GM23338 (cell line): ENCODE data around the gene MFF. TPM values are rescaled to one million over a fixed set of nuclear protein-coding genes. Genes with fewer than 3 reads are reported as not detected.

Experiments
- ATAC-seq: fragments of 200-7000 bp; cut with Tn5 transposase; 3 replicates; pipeline ENCODE4 v1.9.1; 2020
- DNase-seq: peaks from one replicate; pipeline ENCODE4 v3.0.0-alpha.2; 2015; ENCODE audit warnings: low spot score
- H2AFZ ChIP-seq: fragments of 200-600 bp; sonication (generic); 2 replicates; pipeline ENCODE4 v1.8.0; 2016; ENCODE audit warnings: antibody characterized with exemption, mild to moderate bottlenecking, moderate library complexity
- H3F3A ChIP-seq: fragments of 200-600 bp; sonication (generic); replicated peaks from 2 replicates; pipeline ENCODE4 v1.8.0; 2017; ENCODE audit warnings: antibody characterized with exemption, mixed run types, low read depth
- H3K27ac ChIP-seq: fragments of 200-600 bp; sonication (generic); 2 replicates; pipeline ENCODE4 v1.6.1; 2016; ENCODE audit warnings: low read depth
- H3K27me3 ChIP-seq: fragments of 200-600 bp; sonication (generic); 2 replicates; pipeline ENCODE4 v1.8.0; 2016; ENCODE audit warnings: mild to moderate bottlenecking, mixed run types, moderate library complexity; ENCODE audit not compliant: insufficient read depth
- H3K36me3 ChIP-seq: fragments of 200-600 bp; sonication (generic); 2 replicates; pipeline ENCODE4 v1.8.0; 2016; ENCODE audit warnings: mild to moderate bottlenecking; ENCODE audit not compliant: insufficient read depth
- H3K4me1 ChIP-seq: fragments of 200-600 bp; sonication (generic); 2 replicates; pipeline ENCODE4 v1.8.0; 2016; ENCODE audit warnings: mild to moderate bottlenecking, moderate library complexity; ENCODE audit not compliant: insufficient read depth
- H3K4me2 ChIP-seq: fragments of 200-600 bp; sonication (generic); 2 replicates; pipeline ENCODE4 v1.7.1; 2017; ENCODE audit warnings: mixed run types
- H3K4me3 ChIP-seq: fragments of 200-600 bp; sonication (generic); 2 replicates; pipeline ENCODE4 v1.6.1; 2016; ENCODE audit warnings: mixed run types
- H3K79me2 ChIP-seq: fragments of 200-600 bp; sonication (generic); replicated peaks from 2 replicates; pipeline ENCODE4 v1.8.0; 2017; ENCODE audit warnings: mild to moderate bottlenecking; ENCODE audit not compliant: insufficient read depth
- H3K9me2 ChIP-seq: fragments of 200-600 bp; sonication (generic); 2 replicates; pipeline ENCODE4 v1.8.0; 2017; ENCODE audit not compliant: insufficient read depth
- H4K20me1 ChIP-seq: fragments of 200-600 bp; sonication (generic); replicated peaks from 2 replicates; pipeline ENCODE4 v1.8.0; 2017; ENCODE audit warnings: mild to moderate bottlenecking; ENCODE audit not compliant: insufficient read depth
- H3K27ac Mint-ChIP-seq: 2 replicates; pipeline ENCODE4 v1.8.0; 2020; ENCODE audit warnings: inconsistent platforms, mild to moderate bottlenecking, moderate library complexity, mixed read lengths
- H3K27me3 Mint-ChIP-seq: 3 replicates; pipeline ENCODE4 v1.8.0; 2022; ENCODE audit warnings: low read depth, mild to moderate bottlenecking, moderate library complexity, mixed read lengths, inconsistent platforms; ENCODE audit not compliant: insufficient read depth, poor library complexity
- H3K36me3 Mint-ChIP-seq: 3 replicates; pipeline ENCODE4 v1.8.0; 2021; ENCODE audit warnings: low read depth, mild to moderate bottlenecking, inconsistent platforms, moderate library complexity, mixed read lengths
- H3K4me1 Mint-ChIP-seq: 3 replicates; pipeline ENCODE4 v1.8.0; 2020; ENCODE audit warnings: mild to moderate bottlenecking, inconsistent platforms, mixed read lengths
- H3K4me3 Mint-ChIP-seq: 3 replicates; pipeline ENCODE4 v1.8.0; 2021; ENCODE audit warnings: moderate library complexity, mild to moderate bottlenecking, inconsistent platforms, mixed read lengths
- H3K9me3 Mint-ChIP-seq: 3 replicates; pipeline ENCODE4 v1.8.0; 2020; ENCODE audit warnings: moderate library complexity, mild to moderate bottlenecking, inconsistent platforms, mixed read lengths
- EZH2 ChIP-seq: fragments of 200-600 bp; sonication (generic); IDR thresholded peaks from one replicate; pipeline ENCODE4 v1.8.0; 2017; ENCODE audit warnings: antibody characterized with exemption, mild to moderate bottlenecking, low read depth; ENCODE audit not compliant: unreplicated experiment
- EZH2phosphoT487 ChIP-seq: fragments of 200-600 bp; sonication (generic); IDR thresholded peaks from one replicate; pipeline ENCODE4 v1.8.1; 2018; ENCODE audit warnings: antibody characterized with exemption; ENCODE audit not compliant: unreplicated experiment
- JUNB ChIP-seq: IDR thresholded peaks from one replicate; pipeline ENCODE4 v1.6.1; 2016; ENCODE audit warnings: antibody characterized with exemption; ENCODE audit not compliant: unreplicated experiment
- NANOG ChIP-seq: IDR thresholded peaks from 2 replicates; pipeline ENCODE4 v1.6.1; 2016; ENCODE audit warnings: antibody characterized with exemption, borderline replicate concordance
- POLR2AphosphoS5 ChIP-seq: IDR thresholded peaks from 2 replicates; pipeline ENCODE4 v1.6.1; 2016; ENCODE audit warnings: antibody characterized with exemption, low read depth
- STAT1 ChIP-seq: IDR thresholded peaks from one replicate; pipeline ENCODE4 v1.6.1; 2016; ENCODE audit warnings: antibody characterized with exemption; ENCODE audit not compliant: unreplicated experiment
- ZNF114 ChIP-seq: fragments of 250-450 bp; sonication (Bioruptor Pico); IDR thresholded peaks from 2 replicates; pipeline ENCODE4 v1.5.0; 2020; ENCODE audit warnings: mild to moderate bottlenecking, moderate library complexity
- ZNF331 ChIP-seq: fragments of 250-450 bp; sonication (Bioruptor Pico); IDR thresholded peaks from 2 replicates; pipeline ENCODE4 v1.5.0; 2020; ENCODE audit warnings: low read depth, mild to moderate bottlenecking, moderate library complexity
- long read RNA-seq: library from polyadenylated mRNA; unstranded; transcript quantifications from one replicate; pipeline ENCODE4 v2.0.0, GENCODE V29; 2020; ENCODE audit not compliant: unreplicated experiment
- polyA plus RNA-seq: library from polyadenylated mRNA; unstranded; fragments of >200 nt; fragmentation: Nextera tagmentation; extraction: Ambion mirVana; gene quantifications from 2 replicates; pipeline ENCODE4 v1.2.1, GENCODE V29; 2016
- total RNA-seq: library from RNA; depleted of rRNA; stranded (reverse); fragments of >200 nt; shearing (Covaris generic); gene quantifications from 2 replicates; pipeline ENCODE4 v1.2.3, GENCODE V29; 2014; rRNA removed
- TF ChIP-seq, protein P1 (sequence below): IDR thresholded peaks from one replicate; pipeline ENCODE4 v1.6.1; 2018; ENCODE audit warnings: antibody characterized with exemption; ENCODE audit not compliant: unreplicated experiment
- TF ChIP-seq, protein P2 (sequence below): fragments of 250-450 bp; sonication (Bioruptor Pico); IDR thresholded peaks from 2 replicates; pipeline ENCODE4 v1.5.0; 2020; ENCODE audit warnings: mild to moderate bottlenecking, moderate library complexity
- TF ChIP-seq, protein P3 (sequence below), 2 experiments: fragments of 200-600 bp in 1 of 2; sonication (generic) in 1 of 2; conservative IDR thresholded peaks; 2 replicates each; pipeline versions ENCODE4 v1.5.1 to v1.6.1; 2016 to 2017; ENCODE audit warnings: antibody characterized with exemption in 2 of 2, low read depth in 2 of 2, mild to moderate bottlenecking in 2 of 2, moderate library complexity in 1 of 2

MFF gene
- total RNA-seq (107 and 112 TPM in 2 replicates), polyA plus RNA-seq (152 and 161 TPM in 2 replicates)
- long read RNA-seq, transcript MFF-207 (6 exons, 1,548 nt), result minor isoform, 11 of 115 reads
- long read RNA-seq, transcript MFF-203 (8 exons, 1,716 nt), result minor isoform, 14 of 115 reads
- long read RNA-seq, transcript MFF-202 (8 exons, 1,760 nt), result minor isoform, 8 of 115 reads
- long read RNA-seq, transcript MFF-205 (7 exons, 1,085 nt), result major isoform, 47 of 115 reads
- long read RNA-seq, partial matches to known transcripts, result 5 of 115 reads
- long read RNA-seq, other reads (novel, unspliced or antisense), result 22 of 115 reads

GRCh38 chr2:227324995-227325838, at the start of gene MFF:
Gene MFF (plus strand): TSS chr2:227325251. CDS start chr2:227330666, 5,415 bp downstream.
- Mint-ChIP-seq H3K4me3 (peak within 1 kb of the TSS; percentile 89), H3K27ac (peak within 1 kb of the TSS; percentile 95), H3K36me3 (peaks cover 35% of the 10 kb centered on the region), H3K27me3 (peaks cover 6% of the 10 kb centered on the region), H3K9me3 (peaks cover 37% of the 10 kb centered on the region), H3K4me1 (peaks cover 26% of the 10 kb centered on the region; the same call in 2 of the 3 replicates)
- Histone ChIP-seq H3K4me1 (peaks cover 29% of the 10 kb centered on the region), H3K36me3 (peaks cover 10% of the 10 kb centered on the region; the same call in 1 of the 2 replicates), H3K79me2 (peaks cover 45% of the 10 kb centered on the region), H4K20me1 (no peaks in the 10 kb centered on the region), H3F3A (no peaks in the 10 kb centered on the region; the same call in 1 of the 2 replicates), H3K4me2 (peak within 1 kb of the TSS; percentile 89), H2AFZ (peak within 1 kb of the TSS; percentile 47; the same call in 1 of the 2 replicates), H3K27ac (peak within 1 kb of the TSS; percentile 76), H3K9me2 (no peaks in the 10 kb centered on the region), H3K27me3 (no peaks in the 10 kb centered on the region), H3K4me3 (peak within 1 kb of the TSS; percentile 87)
- ATAC-seq, result peak; percentile 93
- DNase-seq, result peak; percentile 91
- TF ChIP-seq, protein P1, sequence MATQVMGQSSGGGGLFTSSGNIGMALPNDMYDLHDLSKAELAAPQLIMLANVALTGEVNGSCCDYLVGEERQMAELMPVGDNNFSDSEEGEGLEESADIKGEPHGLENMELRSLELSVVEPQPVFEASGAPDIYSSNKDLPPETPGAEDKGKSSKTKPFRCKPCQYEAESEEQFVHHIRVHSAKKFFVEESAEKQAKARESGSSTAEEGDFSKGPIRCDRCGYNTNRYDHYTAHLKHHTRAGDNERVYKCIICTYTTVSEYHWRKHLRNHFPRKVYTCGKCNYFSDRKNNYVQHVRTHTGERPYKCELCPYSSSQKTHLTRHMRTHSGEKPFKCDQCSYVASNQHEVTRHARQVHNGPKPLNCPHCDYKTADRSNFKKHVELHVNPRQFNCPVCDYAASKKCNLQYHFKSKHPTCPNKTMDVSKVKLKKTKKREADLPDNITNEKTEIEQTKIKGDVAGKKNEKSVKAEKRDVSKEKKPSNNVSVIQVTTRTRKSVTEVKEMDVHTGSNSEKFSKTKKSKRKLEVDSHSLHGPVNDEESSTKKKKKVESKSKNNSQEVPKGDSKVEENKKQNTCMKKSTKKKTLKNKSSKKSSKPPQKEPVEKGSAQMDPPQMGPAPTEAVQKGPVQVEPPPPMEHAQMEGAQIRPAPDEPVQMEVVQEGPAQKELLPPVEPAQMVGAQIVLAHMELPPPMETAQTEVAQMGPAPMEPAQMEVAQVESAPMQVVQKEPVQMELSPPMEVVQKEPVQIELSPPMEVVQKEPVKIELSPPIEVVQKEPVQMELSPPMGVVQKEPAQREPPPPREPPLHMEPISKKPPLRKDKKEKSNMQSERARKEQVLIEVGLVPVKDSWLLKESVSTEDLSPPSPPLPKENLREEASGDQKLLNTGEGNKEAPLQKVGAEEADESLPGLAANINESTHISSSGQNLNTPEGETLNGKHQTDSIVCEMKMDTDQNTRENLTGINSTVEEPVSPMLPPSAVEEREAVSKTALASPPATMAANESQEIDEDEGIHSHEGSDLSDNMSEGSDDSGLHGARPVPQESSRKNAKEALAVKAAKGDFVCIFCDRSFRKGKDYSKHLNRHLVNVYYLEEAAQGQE, result no peak
- TF ChIP-seq POLR2AphosphoS5 (peak; percentile 86), JUNB (no peak), STAT1 (no peak), EZH2phosphoT487 (no peak), ZNF114 (CRISPR knock-in tag) (peak; percentile 47; the same call in 1 of the 2 replicates), ZNF331 (CRISPR knock-in tag) (no peak), EZH2 (no peak), NANOG (0 out of 2 replicates have a peak, but pooled peaks have one; percentile 36)
- TF ChIP-seq, protein P2, sequence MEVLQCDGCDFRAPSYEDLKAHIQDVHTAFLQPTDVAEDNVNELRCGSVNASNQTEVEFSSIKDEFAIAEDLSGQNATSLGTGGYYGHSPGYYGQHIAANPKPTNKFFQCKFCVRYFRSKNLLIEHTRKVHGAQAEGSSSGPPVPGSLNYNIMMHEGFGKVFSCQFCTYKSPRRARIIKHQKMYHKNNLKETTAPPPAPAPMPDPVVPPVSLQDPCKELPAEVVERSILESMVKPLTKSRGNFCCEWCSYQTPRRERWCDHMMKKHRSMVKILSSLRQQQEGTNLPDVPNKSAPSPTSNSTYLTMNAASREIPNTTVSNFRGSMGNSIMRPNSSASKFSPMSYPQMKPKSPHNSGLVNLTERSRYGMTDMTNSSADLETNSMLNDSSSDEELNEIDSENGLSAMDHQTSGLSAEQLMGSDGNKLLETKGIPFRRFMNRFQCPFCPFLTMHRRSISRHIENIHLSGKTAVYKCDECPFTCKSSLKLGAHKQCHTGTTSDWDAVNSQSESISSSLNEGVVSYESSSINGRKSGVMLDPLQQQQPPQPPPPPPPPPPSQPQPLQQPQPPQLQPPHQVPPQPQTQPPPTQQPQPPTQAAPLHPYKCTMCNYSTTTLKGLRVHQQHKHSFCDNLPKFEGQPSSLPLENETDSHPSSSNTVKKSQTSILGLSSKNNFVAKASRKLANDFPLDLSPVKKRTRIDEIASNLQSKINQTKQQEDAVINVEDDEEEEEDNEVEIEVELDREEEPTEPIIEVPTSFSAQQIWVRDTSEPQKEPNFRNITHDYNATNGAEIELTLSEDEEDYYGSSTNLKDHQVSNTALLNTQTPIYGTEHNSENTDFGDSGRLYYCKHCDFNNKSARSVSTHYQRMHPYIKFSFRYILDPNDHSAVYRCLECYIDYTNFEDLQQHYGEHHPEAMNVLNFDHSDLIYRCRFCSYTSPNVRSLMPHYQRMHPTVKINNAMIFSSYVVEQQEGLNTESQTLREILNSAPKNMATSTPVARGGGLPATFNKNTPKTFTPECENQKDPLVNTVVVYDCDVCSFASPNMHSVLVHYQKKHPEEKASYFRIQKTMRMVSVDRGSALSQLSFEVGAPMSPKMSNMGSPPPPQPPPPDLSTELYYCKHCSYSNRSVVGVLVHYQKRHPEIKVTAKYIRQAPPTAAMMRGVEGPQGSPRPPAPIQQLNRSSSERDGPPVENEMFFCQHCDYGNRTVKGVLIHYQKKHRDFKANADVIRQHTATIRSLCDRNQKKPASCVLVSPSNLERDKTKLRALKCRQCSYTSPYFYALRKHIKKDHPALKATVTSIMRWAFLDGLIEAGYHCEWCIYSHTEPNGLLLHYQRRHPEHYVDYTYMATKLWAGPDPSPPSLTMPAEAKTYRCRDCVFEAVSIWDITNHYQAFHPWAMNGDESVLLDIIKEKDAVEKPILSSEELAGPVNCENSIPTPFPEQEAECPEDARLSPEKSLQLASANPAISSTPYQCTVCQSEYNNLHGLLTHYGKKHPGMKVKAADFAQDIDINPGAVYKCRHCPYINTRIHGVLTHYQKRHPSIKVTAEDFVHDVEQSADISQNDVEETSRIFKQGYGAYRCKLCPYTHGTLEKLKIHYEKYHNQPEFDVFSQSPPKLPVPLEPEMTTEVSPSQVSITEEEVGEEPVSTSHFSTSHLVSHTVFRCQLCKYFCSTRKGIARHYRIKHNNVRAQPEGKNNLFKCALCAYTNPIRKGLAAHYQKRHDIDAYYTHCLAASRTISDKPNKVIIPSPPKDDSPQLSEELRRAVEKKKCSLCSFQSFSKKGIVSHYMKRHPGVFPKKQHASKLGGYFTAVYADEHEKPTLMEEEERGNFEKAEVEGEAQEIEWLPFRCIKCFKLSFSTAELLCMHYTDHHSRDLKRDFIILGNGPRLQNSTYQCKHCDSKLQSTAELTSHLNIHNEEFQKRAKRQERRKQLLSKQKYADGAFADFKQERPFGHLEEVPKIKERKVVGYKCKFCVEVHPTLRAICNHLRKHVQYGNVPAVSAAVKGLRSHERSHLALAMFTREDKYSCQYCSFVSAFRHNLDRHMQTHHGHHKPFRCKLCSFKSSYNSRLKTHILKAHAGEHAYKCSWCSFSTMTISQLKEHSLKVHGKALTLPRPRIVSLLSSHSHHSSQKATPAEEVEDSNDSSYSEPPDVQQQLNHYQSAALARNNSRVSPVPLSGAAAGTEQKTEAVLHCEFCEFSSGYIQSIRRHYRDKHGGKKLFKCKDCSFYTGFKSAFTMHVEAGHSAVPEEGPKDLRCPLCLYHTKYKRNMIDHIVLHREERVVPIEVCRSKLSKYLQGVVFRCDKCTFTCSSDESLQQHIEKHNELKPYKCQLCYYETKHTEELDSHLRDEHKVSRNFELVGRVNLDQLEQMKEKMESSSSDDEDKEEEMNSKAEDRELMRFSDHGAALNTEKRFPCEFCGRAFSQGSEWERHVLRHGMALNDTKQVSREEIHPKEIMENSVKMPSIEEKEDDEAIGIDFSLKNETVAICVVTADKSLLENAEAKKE (CRISPR knock-in tag), result no peak
- TF ChIP-seq, protein P3, sequence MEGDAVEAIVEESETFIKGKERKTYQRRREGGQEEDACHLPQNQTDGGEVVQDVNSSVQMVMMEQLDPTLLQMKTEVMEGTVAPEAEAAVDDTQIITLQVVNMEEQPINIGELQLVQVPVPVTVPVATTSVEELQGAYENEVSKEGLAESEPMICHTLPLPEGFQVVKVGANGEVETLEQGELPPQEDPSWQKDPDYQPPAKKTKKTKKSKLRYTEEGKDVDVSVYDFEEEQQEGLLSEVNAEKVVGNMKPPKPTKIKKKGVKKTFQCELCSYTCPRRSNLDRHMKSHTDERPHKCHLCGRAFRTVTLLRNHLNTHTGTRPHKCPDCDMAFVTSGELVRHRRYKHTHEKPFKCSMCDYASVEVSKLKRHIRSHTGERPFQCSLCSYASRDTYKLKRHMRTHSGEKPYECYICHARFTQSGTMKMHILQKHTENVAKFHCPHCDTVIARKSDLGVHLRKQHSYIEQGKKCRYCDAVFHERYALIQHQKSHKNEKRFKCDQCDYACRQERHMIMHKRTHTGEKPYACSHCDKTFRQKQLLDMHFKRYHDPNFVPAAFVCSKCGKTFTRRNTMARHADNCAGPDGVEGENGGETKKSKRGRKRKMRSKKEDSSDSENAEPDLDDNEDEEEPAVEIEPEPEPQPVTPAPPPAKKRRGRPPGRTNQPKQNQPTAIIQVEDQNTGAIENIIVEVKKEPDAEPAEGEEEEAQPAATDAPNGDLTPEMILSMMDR (conservative IDR thresholded peaks at IDR 0.05; ENCODE audit: low read depth in 2 of 2), result peak in 1 of 2 experiments; percentile 54; a peak in 2 of 4 replicates
